KMS-11 (cell line): Measurements from ENCODE around the gene EPHA6.

Experiments
- H2AFZ ChIP-seq: fragments of 200-600 bp; sonication (generic); 2 replicates; pipeline ENCODE4 v1.6.1; 2016; ENCODE audit warnings: antibody characterized with exemption, mixed run types, low read depth
- H3K27ac ChIP-seq: fragments of 200-600 bp; sonication (generic); 2 replicates; pipeline ENCODE4 v1.6.1; 2016; ENCODE audit warnings: mild to moderate bottlenecking, mixed run types
- H3K27me3 ChIP-seq: fragments of 200-600 bp; sonication (generic); 2 replicates; pipeline ENCODE4 v1.6.1; 2017; ENCODE audit warnings: mild to moderate bottlenecking, low read depth, mixed run types, moderate library complexity; ENCODE audit not compliant: insufficient read depth
- H3K36me3 ChIP-seq: fragments of 200-600 bp; sonication (generic); 2 replicates; pipeline ENCODE4 v1.6.1; 2017; ENCODE audit warnings: mild to moderate bottlenecking, mixed run types; ENCODE audit not compliant: insufficient read depth
- H3K4me1 ChIP-seq: fragments of 200-600 bp; sonication (generic); 2 replicates; pipeline ENCODE4 v1.6.1; 2016; ENCODE audit warnings: mild to moderate bottlenecking, low read depth, mixed run types; ENCODE audit not compliant: poor library complexity, severe bottlenecking
- H3K4me2 ChIP-seq: fragments of 200-600 bp; sonication (generic); 2 replicates; pipeline ENCODE4 v1.7.0; 2016; ENCODE audit warnings: mild to moderate bottlenecking, mixed run types
- H3K4me3 ChIP-seq: fragments of 200-600 bp; sonication (generic); IDR thresholded peaks from 2 replicates; pipeline ENCODE4 v1.6.1; 2017; ENCODE audit warnings: low read depth, low read length, mixed read lengths; ENCODE audit not compliant: insufficient read depth
- H3K79me2 ChIP-seq: fragments of 200-600 bp; sonication (generic); 2 replicates; pipeline ENCODE4 v1.6.1; 2016; ENCODE audit warnings: low read depth, mixed run types; ENCODE audit not compliant: insufficient read depth
- H3K9ac ChIP-seq: fragments of 200-600 bp; sonication (generic); 2 replicates; pipeline ENCODE4 v1.6.1; 2016; ENCODE audit warnings: mild to moderate bottlenecking, mixed run types
- H4K20me1 ChIP-seq: fragments of 200-600 bp; sonication (generic); 2 replicates; pipeline ENCODE4 v1.6.1; 2016; ENCODE audit warnings: mild to moderate bottlenecking, mixed run types; ENCODE audit not compliant: insufficient read depth
- CTCF ChIP-seq: fragments of 200-600 bp; sonication (generic); conservative IDR thresholded peaks from 2 replicates; pipeline ENCODE4 v1.6.1; 2017; ENCODE audit warnings: low read depth, mild to moderate bottlenecking, antibody characterized with exemption, low read length, moderate library complexity, mixed read lengths

EPHA6 gene

GRCh38 chr3:97350971-97351370 lies 536.6 kb downstream of the EPHA6 start:
- no peak overlapping the region for H3K27ac ChIP-seq
- no peak overlapping the region for H2AFZ ChIP-seq
- no peaks in the 10 kb centered on the region for H3K79me2 ChIP-seq
- TF ChIP-seq CTCF: no peak
- H4K20me1 ChIP-seq: no peaks in the 10 kb centered on the region
- no peak overlapping the region for H3K4me2 ChIP-seq
- H3K4me1 ChIP-seq: no peaks in the 10 kb centered on the region
- no peaks in the 10 kb centered on the region for H3K27me3 ChIP-seq
- no peak overlapping the region; the same call in 1 of the 2 replicates for H3K9ac ChIP-seq
- H3K36me3 ChIP-seq: no peaks in the 10 kb centered on the region
- no peak overlapping the region for H3K4me3 ChIP-seq

- Histone ChIP-seq H3K36me3 (no peaks in the 10 kb centered on the region), H3K27me3 (no peaks in the 10 kb centered on the region), H3K27ac (no peak overlapping the region), H2AFZ (no peak overlapping the region), H3K4me3 (no peak overlapping the region), H3K79me2 (no peaks in the 10 kb centered on the region), H4K20me1 (no peaks in the 10 kb centered on the region), H3K4me1 (no peaks in the 10 kb centered on the region), H3K9ac (no peak overlapping the region), H3K4me2 (no peak overlapping the region)
- TF ChIP-seq CTCF: no peak
Measured at GRCh38 chr3:97353176-97353575, 538.8 kb downstream of the EPHA6 start.

- no peak overlapping the region for H3K4me3 ChIP-seq
- no peaks in the 10 kb centered on the region for H3K4me1 ChIP-seq
- H2AFZ ChIP-seq: no peak overlapping the region
- no peak for TF ChIP-seq CTCF
- H3K4me2 ChIP-seq: no peak overlapping the region
- no peaks in the 10 kb centered on the region for H3K27me3 ChIP-seq
- H4K20me1 ChIP-seq: no peaks in the 10 kb centered on the region
- no peaks in the 10 kb centered on the region for H3K79me2 ChIP-seq
- H3K27ac ChIP-seq: no peak overlapping the region
- no peaks in the 10 kb centered on the region for H3K36me3 ChIP-seq
- no peak overlapping the region for H3K9ac ChIP-seq
Measured at GRCh38 chr3:97359977-97360376, 545.6 kb downstream of the EPHA6 start.

- no peaks in the 10 kb centered on the region for H4K20me1 ChIP-seq
- no peak overlapping the region for H2AFZ ChIP-seq
- TF ChIP-seq CTCF: no peak
- H3K27me3 ChIP-seq: no peaks in the 10 kb centered on the region
- H3K36me3 ChIP-seq: no peaks in the 10 kb centered on the region
- H3K4me2 ChIP-seq: no peak overlapping the region
- no peak overlapping the region for H3K27ac ChIP-seq
- no peaks in the 10 kb centered on the region for H3K4me1 ChIP-seq
- no peak overlapping the region for H3K9ac ChIP-seq
- H3K79me2 ChIP-seq: no peaks in the 10 kb centered on the region
- no peak overlapping the region for H3K4me3 ChIP-seq
Measured at GRCh38 chr3:97360804-97361203, 546.4 kb downstream of the EPHA6 start.
